Measurements from ENCODE around the gene ISLR. TPM values are rescaled to one million over a fixed set of nuclear protein-coding genes. Genes with fewer than 3 reads are reported as not detected.

ISLR gene
- total and polyA plus RNA-seq, 10 donors: 13.4 to 69.4 (median 24.0) TPM

GRCh38 chr15:74137537-74137894 is 36.0 kb upstream of the ISLR start:
- Histone ChIP-seq H3K9me3 (peaks cover 0 to 16% (median 0%) of the 10 kb centered on the region in 8 donors), H3K27me3 (replicated peaks in 1 of 7) (peaks cover 4 to 71% (median 52%) of the 10 kb centered on the region in 7 donors), H3K36me3 (no peaks in the 10 kb centered on the region), H3K4me1 (peaks cover 8 to 52% (median 39%) of the 10 kb centered on the region in 6 donors), H3K27ac (peak overlapping the region in 1 of 8 donors; percentile 76), H3K4me3 (no peak overlapping the region)
- TF ChIP-seq POLR2AphosphoS5 (IDR thresholded peaks at IDR 0.05): no peak
- TF ChIP-seq, protein P1, sequence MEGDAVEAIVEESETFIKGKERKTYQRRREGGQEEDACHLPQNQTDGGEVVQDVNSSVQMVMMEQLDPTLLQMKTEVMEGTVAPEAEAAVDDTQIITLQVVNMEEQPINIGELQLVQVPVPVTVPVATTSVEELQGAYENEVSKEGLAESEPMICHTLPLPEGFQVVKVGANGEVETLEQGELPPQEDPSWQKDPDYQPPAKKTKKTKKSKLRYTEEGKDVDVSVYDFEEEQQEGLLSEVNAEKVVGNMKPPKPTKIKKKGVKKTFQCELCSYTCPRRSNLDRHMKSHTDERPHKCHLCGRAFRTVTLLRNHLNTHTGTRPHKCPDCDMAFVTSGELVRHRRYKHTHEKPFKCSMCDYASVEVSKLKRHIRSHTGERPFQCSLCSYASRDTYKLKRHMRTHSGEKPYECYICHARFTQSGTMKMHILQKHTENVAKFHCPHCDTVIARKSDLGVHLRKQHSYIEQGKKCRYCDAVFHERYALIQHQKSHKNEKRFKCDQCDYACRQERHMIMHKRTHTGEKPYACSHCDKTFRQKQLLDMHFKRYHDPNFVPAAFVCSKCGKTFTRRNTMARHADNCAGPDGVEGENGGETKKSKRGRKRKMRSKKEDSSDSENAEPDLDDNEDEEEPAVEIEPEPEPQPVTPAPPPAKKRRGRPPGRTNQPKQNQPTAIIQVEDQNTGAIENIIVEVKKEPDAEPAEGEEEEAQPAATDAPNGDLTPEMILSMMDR (IDR thresholded peaks at IDR 0.05 in 8 of 11, conservative IDR thresholded peaks at IDR 0.05 in 3 of 11): no peak
- TF ChIP-seq POLR2A (IDR thresholded peaks at IDR 0.05): no peak
- intact Hi-C loops (cut with DNase I; ENCODE audit: low total_unique reads): no loop called here
- no peak for DNase-seq
- WGBS, 5 donors: 76 to 80% (median 79%) methylated on average over 2 of the region's 2 CpGs

- H3K27me3 ChIP-seq (replicated peaks in 1 of 7): peaks cover 4 to 60% (median 41%) of the 10 kb centered on the region in 7 donors
These were observed 34.9 kb upstream of the ISLR start for GRCh38 chr15:74138642-74139041.

GRCh38 chr15:74141591-74141990 is 31.9 kb upstream of the ISLR start:
- H3K36me3 ChIP-seq: no peaks in the 10 kb centered on the region
- peaks cover 0 to 11% (median 9%) of the 10 kb centered on the region in 6 donors for H3K4me1 ChIP-seq
- WGBS, 5 donors: 86 to 100% (median 98%) methylated on average over 1 of the region's 1 CpG
- no peak for TF ChIP-seq POLR2A (IDR thresholded peaks at IDR 0.05)
- no peak for TF ChIP-seq POLR2AphosphoS5 (IDR thresholded peaks at IDR 0.05)
- TF ChIP-seq, protein P1 (IDR thresholded peaks at IDR 0.05 in 8 of 11, conservative IDR thresholded peaks at IDR 0.05 in 3 of 11): no peak
- H3K27ac ChIP-seq: no peak overlapping the region
- peaks cover 0 to 50% (median 12%) of the 10 kb centered on the region in 7 donors for H3K27me3 ChIP-seq (replicated peaks in 1 of 7)
- no peak overlapping the region for H3K4me3 ChIP-seq
- intact Hi-C loops (cut with DNase I; ENCODE audit: low total_unique reads): no loop called here
- no peak for DNase-seq
- H3K9me3 ChIP-seq: peaks cover 0 to 7% (median 6%) of the 10 kb centered on the region in 8 donors

More at GRCh38 chr15:74138642-74139041, 34.9 kb upstream of the ISLR start:
- TF ChIP-seq, protein P1 (IDR thresholded peaks at IDR 0.05 in 8 of 11, conservative IDR thresholded peaks at IDR 0.05 in 3 of 11): no peak
- TF ChIP-seq POLR2AphosphoS5 (IDR thresholded peaks at IDR 0.05): no peak
- TF ChIP-seq POLR2A (IDR thresholded peaks at IDR 0.05): no peak
- no peak for DNase-seq
- no peaks in the 10 kb centered on the region for H3K36me3 ChIP-seq
- H3K4me1 ChIP-seq: peaks cover 8 to 41% (median 36%) of the 10 kb centered on the region in 6 donors
- 85 to 96% (median 90%) methylated on average over 1 to 4 of the region's 4 CpGs for WGBS, 5 donors
- no peak overlapping the region for H3K27ac ChIP-seq
- intact Hi-C loops (cut with DNase I; ENCODE audit: low total_unique reads): no loop called here
- peaks cover 0 to 6% (median 0%) of the 10 kb centered on the region in 8 donors for H3K9me3 ChIP-seq
- no peak overlapping the region for H3K4me3 ChIP-seq

DNA sequence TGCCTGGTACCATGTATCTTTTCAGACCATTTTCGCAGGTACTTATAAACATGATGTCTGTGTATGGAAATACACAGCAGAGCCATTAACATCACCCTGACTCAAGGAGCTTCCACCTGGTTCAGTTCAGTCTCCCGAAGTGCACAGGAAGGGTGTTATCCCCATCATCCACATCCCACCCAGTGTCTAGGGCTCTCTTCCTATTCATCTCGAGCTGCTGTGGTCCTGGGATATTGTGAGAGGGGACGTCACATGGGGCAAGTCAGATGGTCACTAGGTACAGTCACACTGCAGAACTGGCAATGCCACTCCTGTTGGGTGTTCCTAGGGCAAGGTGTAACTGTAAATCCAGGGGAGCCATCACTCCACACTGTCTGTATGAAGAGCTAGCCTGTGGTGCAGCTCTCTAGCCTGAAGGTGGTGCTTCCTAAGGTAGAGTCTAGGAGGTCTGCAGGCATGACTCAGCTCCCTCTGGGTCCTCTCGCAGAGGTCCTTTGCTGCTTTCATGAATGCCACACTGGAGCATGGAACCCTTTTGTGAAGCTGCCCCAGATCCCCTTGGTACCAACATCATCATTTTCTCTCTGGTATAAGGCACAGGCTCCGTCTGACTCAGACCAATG is 29.2 kb upstream of the ISLR start:
- no peak for TF ChIP-seq POLR2AphosphoS5 (IDR thresholded peaks at IDR 0.05)
- TF ChIP-seq, protein P1 (IDR thresholded peaks at IDR 0.05 in 8 of 11, conservative IDR thresholded peaks at IDR 0.05 in 3 of 11): no peak
- no peak for TF ChIP-seq POLR2A (IDR thresholded peaks at IDR 0.05)
- H3K36me3 ChIP-seq: no peaks in the 10 kb centered on the region
- intact Hi-C loops (cut with DNase I; ENCODE audit: low total_unique reads): no loop called here
- 71 to 84% (median 75%) methylated on average over 6 of the region's 6 CpGs for WGBS, 5 donors
- H3K27ac ChIP-seq: no peak overlapping the region
- DNase-seq: no peak
- H3K4me3 ChIP-seq: no peak overlapping the region
- H3K9me3 ChIP-seq: peaks cover 0 to 13% (median 11%) of the 10 kb centered on the region in 8 donors
- no peaks in the 10 kb centered on the region for H3K4me1 ChIP-seq
- peaks cover 0 to 26% (median 0%) of the 10 kb centered on the region in 7 donors for H3K27me3 ChIP-seq (replicated peaks in 1 of 7)
